ENCODE measurements around the gene MRM2. TPM values are rescaled to one million over a fixed set of nuclear protein-coding genes. Genes with fewer than 3 reads are reported as not detected.

Gene MRM2
- total and polyA plus RNA-seq, 8 donors: 9.9 to 22.3 (median 17.9) TPM

GRCh38 chr7:2217206-2217605, 24.8 kb downstream of the MRM2 start:
- 86 to 97% (median 87%) methylated on average over 10 of the region's 10 CpGs for WGBS, 5 donors
- Histone ChIP-seq H3K36me3 (peaks cover 54 to 100% (median 97%) of the 10 kb centered on the region in 4 donors), H3K4me3 (no peak overlapping the region), H3K9me3 (no peaks in the 10 kb centered on the region), H3K4me1 (no peaks in the 10 kb centered on the region), H3K27ac (no peak overlapping the region), H3K27me3 (no peaks in the 10 kb centered on the region)
- intact Hi-C loops (cut with DNase I; ENCODE audit: low total_unique reads): loop anchor here (10.0 kb wide), 1 partner anchor 632 kb away; no protein-coding TSS in a partner anchor
- TF ChIP-seq POLR2AphosphoS5 (IDR thresholded peaks at IDR 0.05) (no peak), POLR2A (IDR thresholded peaks at IDR 0.05) (no peak), EP300 (IDR thresholded peaks at IDR 0.05) (no peak), CTCF (IDR thresholded peaks at IDR 0.05) (no peak)
- DNase-seq: no peak

- intact Hi-C loops (cut with DNase I; ENCODE audit: low total_unique reads): loop anchor here (10.0 kb wide), 1 partner anchor 631 kb away; no protein-coding TSS in a partner anchor
Observed at GRCh38 chr7:2215851-2216250, 26.2 kb downstream of the MRM2 start.

GRCh38 chr7:2214636-2215035, 27.4 kb downstream of the MRM2 start:
- no peak overlapping the region for H3K27ac ChIP-seq
- WGBS, 5 donors: 75 to 91% (median 89%) methylated on average over 9 of the region's 9 CpGs
- peaks cover 46 to 96% (median 92%) of the 10 kb centered on the region in 4 donors for H3K36me3 ChIP-seq
- TF ChIP-seq POLR2AphosphoS5 (IDR thresholded peaks at IDR 0.05): no peak
- no peak for TF ChIP-seq CTCF (IDR thresholded peaks at IDR 0.05)
- no peak for TF ChIP-seq POLR2A (IDR thresholded peaks at IDR 0.05)
- TF ChIP-seq EP300 (IDR thresholded peaks at IDR 0.05): no peak
- H3K4me3 ChIP-seq: no peak overlapping the region
- DNase-seq: no peak
- intact Hi-C loops (cut with DNase I; ENCODE audit: low total_unique reads): loop anchor here (10.0 kb wide), 1 partner anchor 630 kb away; no protein-coding TSS in a partner anchor
- H3K27me3 ChIP-seq: no peaks in the 10 kb centered on the region
- peaks cover 0 to 4% (median under 1%) of the 10 kb centered on the region in 4 donors for H3K4me1 ChIP-seq
- H3K9me3 ChIP-seq: no peaks in the 10 kb centered on the region

More at GRCh38 chr7:2215851-2216250, 26.2 kb downstream of the MRM2 start:
- no peak for TF ChIP-seq POLR2AphosphoS5 (IDR thresholded peaks at IDR 0.05)
- no peak for TF ChIP-seq EP300 (IDR thresholded peaks at IDR 0.05)
- TF ChIP-seq POLR2A (IDR thresholded peaks at IDR 0.05): no peak
- TF ChIP-seq CTCF (IDR thresholded peaks at IDR 0.05): no peak
- DNase-seq: no peak
- no peaks in the 10 kb centered on the region for H3K27me3 ChIP-seq
- H3K36me3 ChIP-seq: peaks cover 46 to 100% (median 97%) of the 10 kb centered on the region in 4 donors
- no peaks in the 10 kb centered on the region for H3K9me3 ChIP-seq
- H3K4me3 ChIP-seq: no peak overlapping the region
- H3K27ac ChIP-seq: no peak overlapping the region
- H3K4me1 ChIP-seq: no peaks in the 10 kb centered on the region
- WGBS, 5 donors: 92 to 97% (median 96%) methylated on average over 11 to 17 of the region's 17 CpGs

- Histone ChIP-seq H3K9me3 (no peaks in the 10 kb centered on the region), H3K4me3 (no peak overlapping the region), H3K4me1 (peaks cover 0 to 8% (median 3%) of the 10 kb centered on the region in 4 donors), H3K27me3 (no peaks in the 10 kb centered on the region), H3K36me3 (peaks cover 43 to 94% (median 91%) of the 10 kb centered on the region in 4 donors), H3K27ac (no peak overlapping the region)
- TF ChIP-seq EP300 (IDR thresholded peaks at IDR 0.05): no peak
- no peak for TF ChIP-seq POLR2AphosphoS5 (IDR thresholded peaks at IDR 0.05)
- no peak for TF ChIP-seq CTCF (IDR thresholded peaks at IDR 0.05)
- no peak for TF ChIP-seq POLR2A (IDR thresholded peaks at IDR 0.05)
- intact Hi-C loops (cut with DNase I; ENCODE audit: low total_unique reads): loop anchor here (10.0 kb wide), 1 partner anchor 629 kb away; no protein-coding TSS in a partner anchor
- no peak for DNase-seq
- WGBS, 5 donors: 94 to 97% (median 95%) methylated on average over 12 to 15 of the region's 15 CpGs
Observed at GRCh38 chr7:2213551-2214215, 28.3 kb downstream of the MRM2 start.

Data from stomach (tissue), 9 donors.